Loucy (cell line): Measurements from ENCODE around the gene SLIT1.

Experiments
- H2AFZ ChIP-seq: fragments of 200-600 bp; sonication (generic); 2 replicates; pipeline ENCODE4 v1.6.0; 2016; ENCODE audit warnings: antibody characterized with exemption, mild to moderate bottlenecking, low read length, moderate library complexity
- H3F3A ChIP-seq: fragments of 200-600 bp; 2 replicates; pipeline ENCODE4 v1.6.0; 2016; ENCODE audit warnings: antibody characterized with exemption, low read depth, mild to moderate bottlenecking
- H3K27me3 ChIP-seq: fragments of 200-600 bp; sonication (generic); 2 replicates; pipeline ENCODE4 v1.6.1; 2014; ENCODE audit warnings: low read length, mild to moderate bottlenecking; ENCODE audit not compliant: insufficient read depth, poor library complexity, severe bottlenecking
- H3K36me3 ChIP-seq: fragments of 200-600 bp; sonication (generic); 2 replicates; pipeline ENCODE4 v1.6.1; 2016; ENCODE audit warnings: low read length; ENCODE audit not compliant: insufficient read depth
- H3K4me1 ChIP-seq: fragments of 200-600 bp; sonication (generic); 2 replicates; pipeline ENCODE4 v1.5.1; 2014; ENCODE audit warnings: low read length, mild to moderate bottlenecking; ENCODE audit not compliant: insufficient read depth, poor library complexity, severe bottlenecking
- H3K4me2 ChIP-seq: fragments of 200-600 bp; sonication (generic); 2 replicates; pipeline ENCODE4 v1.6.0; 2014; ENCODE audit warnings: antibody characterized with exemption, low read length, low read depth, mild to moderate bottlenecking; ENCODE audit not compliant: poor library complexity, severe bottlenecking
- H3K4me3 ChIP-seq: fragments of 200-600 bp; sonication (generic); 2 replicates; pipeline ENCODE4 v1.5.1; 2014; ENCODE audit warnings: low read length, mild to moderate bottlenecking, mixed read lengths; ENCODE audit not compliant: poor library complexity, severe bottlenecking
- H3K79me2 ChIP-seq: fragments of 200-600 bp; sonication (generic); 2 replicates; pipeline ENCODE4 v1.6.1; 2014; ENCODE audit warnings: low read length; ENCODE audit not compliant: insufficient read depth
- H3K9ac ChIP-seq: fragments of 200-600 bp; sonication (generic); 2 replicates; pipeline ENCODE4 v1.6.0; 2014; ENCODE audit warnings: mild to moderate bottlenecking, low read depth, low read length, moderate library complexity; ENCODE audit not compliant: poor library complexity, severe bottlenecking
- H3K9me2 ChIP-seq: fragments of 200-600 bp; sonication (generic); replicated peaks from 2 replicates; pipeline ENCODE4 v1.6.1; 2016; ENCODE audit warnings: low read depth, low read length, mixed read lengths
- H3K9me3 ChIP-seq: fragments of 200-600 bp; sonication (generic); 2 replicates; pipeline ENCODE4 v1.6.1; 2014; ENCODE audit warnings: mild to moderate bottlenecking, antibody characterized with exemption, low read length, low read depth; ENCODE audit not compliant: insufficient read depth
- H4K20me1 ChIP-seq: fragments of 200-600 bp; sonication (generic); 2 replicates; pipeline ENCODE4 v1.6.0; 2014; ENCODE audit warnings: antibody characterized with exemption, low read length, mild to moderate bottlenecking; ENCODE audit not compliant: insufficient read depth, poor library complexity, severe bottlenecking
- EZH2phosphoT487 ChIP-seq: fragments of 200-600 bp; IDR thresholded peaks from 2 replicates; pipeline ENCODE4 v1.6.1; 2018; ENCODE audit warnings: antibody characterized with exemption, mild to moderate bottlenecking, moderate library complexity, borderline replicate concordance
- TF ChIP-seq, protein P1 (sequence below): fragments of 200-600 bp; sonication (generic); conservative IDR thresholded peaks from 2 replicates; pipeline ENCODE4 v1.5.1; 2014; ENCODE audit warnings: mild to moderate bottlenecking, antibody characterized with exemption, low read length

The SLIT1 gene

DNA sequence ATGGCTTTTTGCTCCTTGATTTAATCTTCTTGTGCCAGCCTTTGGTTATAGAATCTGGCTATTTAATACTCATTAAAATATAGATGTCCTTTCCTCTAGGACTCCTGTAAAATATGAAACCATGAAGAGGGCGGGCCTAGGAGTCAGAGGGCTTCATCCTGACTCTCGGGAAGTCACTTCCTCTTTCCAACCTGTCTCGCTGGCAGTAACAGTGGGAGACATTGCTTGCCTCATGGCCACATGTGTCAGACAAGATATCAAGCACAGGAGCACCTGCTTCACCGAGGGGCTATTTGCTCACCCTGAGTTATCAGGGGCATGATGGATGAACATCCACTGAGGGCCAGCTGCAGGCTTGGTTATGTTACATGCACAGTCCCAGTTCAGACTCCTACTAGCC is 31.0 kb downstream of the SLIT1 start:
- H3F3A ChIP-seq = no peaks in the 10 kb centered on the region
- TF ChIP-seq EZH2phosphoT487 = no peak
- TF ChIP-seq, protein P1, sequence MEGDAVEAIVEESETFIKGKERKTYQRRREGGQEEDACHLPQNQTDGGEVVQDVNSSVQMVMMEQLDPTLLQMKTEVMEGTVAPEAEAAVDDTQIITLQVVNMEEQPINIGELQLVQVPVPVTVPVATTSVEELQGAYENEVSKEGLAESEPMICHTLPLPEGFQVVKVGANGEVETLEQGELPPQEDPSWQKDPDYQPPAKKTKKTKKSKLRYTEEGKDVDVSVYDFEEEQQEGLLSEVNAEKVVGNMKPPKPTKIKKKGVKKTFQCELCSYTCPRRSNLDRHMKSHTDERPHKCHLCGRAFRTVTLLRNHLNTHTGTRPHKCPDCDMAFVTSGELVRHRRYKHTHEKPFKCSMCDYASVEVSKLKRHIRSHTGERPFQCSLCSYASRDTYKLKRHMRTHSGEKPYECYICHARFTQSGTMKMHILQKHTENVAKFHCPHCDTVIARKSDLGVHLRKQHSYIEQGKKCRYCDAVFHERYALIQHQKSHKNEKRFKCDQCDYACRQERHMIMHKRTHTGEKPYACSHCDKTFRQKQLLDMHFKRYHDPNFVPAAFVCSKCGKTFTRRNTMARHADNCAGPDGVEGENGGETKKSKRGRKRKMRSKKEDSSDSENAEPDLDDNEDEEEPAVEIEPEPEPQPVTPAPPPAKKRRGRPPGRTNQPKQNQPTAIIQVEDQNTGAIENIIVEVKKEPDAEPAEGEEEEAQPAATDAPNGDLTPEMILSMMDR = no peak
- H3K79me2 ChIP-seq = no peaks in the 10 kb centered on the region
- H3K9me3 ChIP-seq = no peaks in the 10 kb centered on the region
- no peaks in the 10 kb centered on the region for H3K9me2 ChIP-seq
- H3K36me3 ChIP-seq = no peaks in the 10 kb centered on the region
- no peak overlapping the region for H3K4me3 ChIP-seq
- no peaks in the 10 kb centered on the region for H3K4me1 ChIP-seq
- no peak overlapping the region for H2AFZ ChIP-seq
- H3K27me3 ChIP-seq = no peaks in the 10 kb centered on the region
- no peak overlapping the region for H3K4me2 ChIP-seq
- H3K9ac ChIP-seq = no peak overlapping the region
- H4K20me1 ChIP-seq = no peaks in the 10 kb centered on the region

DNA sequence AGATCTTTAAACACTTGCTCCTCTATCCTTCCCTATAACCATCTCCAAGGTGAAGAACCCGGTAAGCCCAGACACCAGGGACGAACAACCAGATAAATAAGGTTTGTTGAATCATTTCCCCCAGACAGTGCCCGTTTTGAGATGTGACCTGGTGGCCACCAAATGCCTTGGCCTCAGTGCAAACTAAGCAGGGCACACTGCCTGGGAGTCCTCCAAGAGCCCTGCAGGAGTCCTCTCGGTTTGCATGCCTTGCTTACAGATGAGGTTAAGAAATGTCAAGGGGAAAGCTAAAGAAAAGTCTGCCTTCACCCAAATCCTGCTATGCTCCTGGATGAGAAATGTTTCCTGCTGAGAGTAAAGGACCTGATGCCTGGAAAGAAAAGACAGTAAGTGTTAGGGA is 31.6 kb downstream of the SLIT1 start:
- Histone ChIP-seq H3F3A (no peaks in the 10 kb centered on the region), H3K9ac (no peak overlapping the region), H2AFZ (no peak overlapping the region), H3K27me3 (no peaks in the 10 kb centered on the region), H3K9me3 (no peaks in the 10 kb centered on the region), H3K4me1 (no peaks in the 10 kb centered on the region), H3K79me2 (no peaks in the 10 kb centered on the region), H3K9me2 (no peaks in the 10 kb centered on the region), H3K4me3 (no peak overlapping the region), H4K20me1 (no peaks in the 10 kb centered on the region), H3K4me2 (no peak overlapping the region), H3K36me3 (no peaks in the 10 kb centered on the region)
- TF ChIP-seq, protein P1 = no peak
- TF ChIP-seq EZH2phosphoT487 = no peak

DNA sequence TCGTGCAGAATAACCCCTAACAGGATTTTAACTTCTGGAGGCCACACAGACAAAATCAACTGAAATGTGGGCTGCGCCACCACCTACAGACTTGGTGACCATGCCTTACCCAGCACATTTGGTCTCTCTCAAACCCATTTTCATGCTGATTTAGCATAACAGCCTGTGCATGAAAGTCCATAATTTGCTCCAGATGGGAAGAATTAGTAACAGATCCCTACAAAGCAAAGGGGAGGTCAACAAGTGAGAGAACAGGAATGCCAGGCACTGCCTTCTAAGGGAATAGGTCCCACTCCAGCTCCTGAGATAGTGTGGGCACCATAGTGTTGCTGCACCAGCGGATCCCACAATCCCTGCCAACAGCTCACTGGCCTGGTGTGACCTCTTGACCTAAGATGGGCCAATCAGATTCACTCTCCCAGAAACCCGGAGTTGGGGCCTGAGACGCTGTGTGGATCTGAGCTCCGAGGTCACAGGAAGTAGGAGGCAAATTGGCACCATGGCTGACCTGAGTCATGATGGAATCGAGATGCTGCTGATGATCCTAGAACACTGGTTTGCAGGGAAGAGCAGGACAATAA is 32.4 kb downstream of the SLIT1 start:
- Histone ChIP-seq H3K9ac (no peak overlapping the region), H4K20me1 (no peaks in the 10 kb centered on the region), H3K9me2 (no peaks in the 10 kb centered on the region), H3F3A (no peaks in the 10 kb centered on the region), H3K36me3 (no peaks in the 10 kb centered on the region), H2AFZ (no peak overlapping the region), H3K79me2 (no peaks in the 10 kb centered on the region), H3K4me1 (no peaks in the 10 kb centered on the region), H3K27me3 (no peaks in the 10 kb centered on the region), H3K4me3 (no peak overlapping the region), H3K4me2 (no peak overlapping the region), H3K9me3 (no peaks in the 10 kb centered on the region)
- TF ChIP-seq EZH2phosphoT487 = no peak
- TF ChIP-seq, protein P1 = no peak
